NB4 (cell line): ENCODE measurements around the gene TM4SF18.
"Not testable (repeated sequence)": the region's sequence is repeated elsewhere in the genome, so short reads cannot be mapped to it uniquely, and the experiment has no call there.

Experiments used
- DNase-seq: peaks from one replicate; pipeline ENCODE4 v3.0.0; 2010; ENCODE audit warnings: low read depth
- H3K4me3 ChIP-seq: one replicate; pipeline ENCODE4 v1.5.1; 2011; ENCODE audit warnings: mild to moderate bottlenecking, low read depth, low read length, moderate library complexity
- MYC ChIP-seq: IDR thresholded peaks from 2 replicates; pipeline ENCODE4 v1.6.1; 2011; ENCODE audit warnings: low read depth, low read length
- POLR2A ChIP-seq: IDR thresholded peaks from 2 replicates; pipeline ENCODE4 v1.6.1; 2011; ENCODE audit warnings: mild to moderate bottlenecking; ENCODE audit not compliant: insufficient read length; ENCODE audit errors: extremely low read depth
- TF ChIP-seq, protein P1 (sequence below): IDR thresholded peaks from 2 replicates; pipeline ENCODE4 v1.6.1; 2011; ENCODE audit warnings: low read depth, low read length
- TF ChIP-seq, protein P2 (sequence below): IDR thresholded peaks from one replicate; pipeline ENCODE4 v1.5.1; 2012; ENCODE audit warnings: low read depth, low read length

The TM4SF18 gene, protein sequence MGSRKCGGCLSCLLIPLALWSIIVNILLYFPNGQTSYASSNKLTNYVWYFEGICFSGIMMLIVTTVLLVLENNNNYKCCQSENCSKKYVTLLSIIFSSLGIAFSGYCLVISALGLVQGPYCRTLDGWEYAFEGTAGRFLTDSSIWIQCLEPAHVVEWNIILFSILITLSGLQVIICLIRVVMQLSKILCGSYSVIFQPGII

DNA sequence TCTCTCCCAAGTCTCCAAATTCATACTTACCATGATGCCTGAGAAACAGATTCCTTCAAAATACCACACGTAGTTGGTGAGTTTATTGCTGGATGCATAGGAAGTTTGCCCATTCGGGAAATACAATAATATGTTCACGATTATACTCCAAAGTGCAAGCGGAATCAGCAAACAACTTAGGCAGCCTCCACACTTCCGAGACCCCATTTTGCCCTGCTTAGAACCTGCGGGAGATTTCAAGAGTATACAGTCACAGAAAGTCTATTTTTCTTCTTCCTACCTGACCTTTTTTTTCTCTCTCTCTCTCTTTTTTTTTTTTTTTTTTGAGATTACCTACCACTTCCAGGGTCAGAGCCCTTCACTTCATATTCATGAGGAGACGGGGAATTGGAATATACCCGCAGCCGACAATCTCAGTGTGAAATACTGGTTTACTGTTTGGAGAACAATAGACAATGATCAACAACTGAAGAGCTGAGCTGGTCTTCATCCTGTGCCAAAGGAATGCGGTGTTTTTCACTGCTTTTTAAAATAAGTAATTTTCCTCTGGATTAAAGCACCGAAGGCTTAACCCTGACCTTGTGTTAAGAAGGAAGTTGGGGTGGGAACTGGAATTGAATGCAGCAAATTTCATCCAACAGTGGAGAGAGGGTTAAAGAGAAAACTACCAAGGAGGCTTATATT, at the start of gene TM4SF18:
Gene TM4SF18 (minus strand): TSS at position 461 of the 684 bp plus-strand sequence. CDS start 254 bp downstream, at position 207.
- H3K4me3 ChIP-seq = no peak within 1 kb of the TSS
- no peak for DNase-seq
- TF ChIP-seq POLR2A = no peak
- TF ChIP-seq MYC = no peak
- TF ChIP-seq, protein P1, sequence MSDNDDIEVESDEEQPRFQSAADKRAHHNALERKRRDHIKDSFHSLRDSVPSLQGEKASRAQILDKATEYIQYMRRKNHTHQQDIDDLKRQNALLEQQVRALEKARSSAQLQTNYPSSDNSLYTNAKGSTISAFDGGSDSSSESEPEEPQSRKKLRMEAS = no peak
- TF ChIP-seq, protein P2, sequence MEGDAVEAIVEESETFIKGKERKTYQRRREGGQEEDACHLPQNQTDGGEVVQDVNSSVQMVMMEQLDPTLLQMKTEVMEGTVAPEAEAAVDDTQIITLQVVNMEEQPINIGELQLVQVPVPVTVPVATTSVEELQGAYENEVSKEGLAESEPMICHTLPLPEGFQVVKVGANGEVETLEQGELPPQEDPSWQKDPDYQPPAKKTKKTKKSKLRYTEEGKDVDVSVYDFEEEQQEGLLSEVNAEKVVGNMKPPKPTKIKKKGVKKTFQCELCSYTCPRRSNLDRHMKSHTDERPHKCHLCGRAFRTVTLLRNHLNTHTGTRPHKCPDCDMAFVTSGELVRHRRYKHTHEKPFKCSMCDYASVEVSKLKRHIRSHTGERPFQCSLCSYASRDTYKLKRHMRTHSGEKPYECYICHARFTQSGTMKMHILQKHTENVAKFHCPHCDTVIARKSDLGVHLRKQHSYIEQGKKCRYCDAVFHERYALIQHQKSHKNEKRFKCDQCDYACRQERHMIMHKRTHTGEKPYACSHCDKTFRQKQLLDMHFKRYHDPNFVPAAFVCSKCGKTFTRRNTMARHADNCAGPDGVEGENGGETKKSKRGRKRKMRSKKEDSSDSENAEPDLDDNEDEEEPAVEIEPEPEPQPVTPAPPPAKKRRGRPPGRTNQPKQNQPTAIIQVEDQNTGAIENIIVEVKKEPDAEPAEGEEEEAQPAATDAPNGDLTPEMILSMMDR = no peak

DNA sequence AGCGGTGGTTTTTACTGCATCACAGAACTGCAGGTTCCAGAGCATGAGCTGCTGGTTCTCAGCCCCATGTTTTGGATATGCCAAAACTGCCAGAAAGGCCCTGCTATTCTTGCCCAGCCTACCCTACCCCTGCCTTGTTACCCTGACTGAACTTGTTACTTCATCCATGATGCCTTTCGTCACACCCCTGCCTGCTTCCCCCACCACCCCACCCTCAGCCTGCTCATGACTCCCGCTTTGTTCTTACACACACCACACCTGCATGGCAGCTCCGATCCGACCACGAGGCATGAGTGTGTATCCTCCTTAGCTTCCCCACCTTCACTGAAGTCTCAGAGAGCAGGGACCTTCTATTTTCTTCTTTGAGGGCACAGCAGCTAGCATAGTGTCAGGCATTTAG, 49.1 kb upstream of the TM4SF18 start:
- no peak for TF ChIP-seq MYC
- TF ChIP-seq, protein P1 = no peak
- TF ChIP-seq POLR2A = no peak
- H3K4me3 ChIP-seq = no peak overlapping the region
- no peak for DNase-seq

DNA sequence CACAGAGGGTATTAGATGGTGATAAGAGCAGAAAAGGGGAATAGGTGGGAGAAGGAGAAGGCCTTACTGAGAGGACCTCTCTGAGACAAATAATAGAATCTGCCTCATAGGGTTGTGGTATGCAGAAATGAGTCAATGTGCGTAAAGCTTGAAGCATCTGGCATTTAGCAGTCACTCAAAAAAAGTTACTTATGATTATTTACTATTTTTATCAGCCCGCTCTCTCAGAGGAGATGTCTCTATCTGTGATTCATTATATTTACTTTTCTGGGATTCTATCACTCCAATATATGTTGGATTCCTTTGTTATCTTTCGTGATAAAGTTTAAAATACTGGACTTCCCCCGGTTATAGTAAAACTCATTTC, 48.6 kb upstream of the TM4SF18 start:
- H3K4me3 ChIP-seq = no peak overlapping the region
- TF ChIP-seq, protein P1 = no peak
- TF ChIP-seq MYC = no peak
- TF ChIP-seq POLR2A = no peak
- TF ChIP-seq, protein P2 = no peak
- no peak for DNase-seq

DNA sequence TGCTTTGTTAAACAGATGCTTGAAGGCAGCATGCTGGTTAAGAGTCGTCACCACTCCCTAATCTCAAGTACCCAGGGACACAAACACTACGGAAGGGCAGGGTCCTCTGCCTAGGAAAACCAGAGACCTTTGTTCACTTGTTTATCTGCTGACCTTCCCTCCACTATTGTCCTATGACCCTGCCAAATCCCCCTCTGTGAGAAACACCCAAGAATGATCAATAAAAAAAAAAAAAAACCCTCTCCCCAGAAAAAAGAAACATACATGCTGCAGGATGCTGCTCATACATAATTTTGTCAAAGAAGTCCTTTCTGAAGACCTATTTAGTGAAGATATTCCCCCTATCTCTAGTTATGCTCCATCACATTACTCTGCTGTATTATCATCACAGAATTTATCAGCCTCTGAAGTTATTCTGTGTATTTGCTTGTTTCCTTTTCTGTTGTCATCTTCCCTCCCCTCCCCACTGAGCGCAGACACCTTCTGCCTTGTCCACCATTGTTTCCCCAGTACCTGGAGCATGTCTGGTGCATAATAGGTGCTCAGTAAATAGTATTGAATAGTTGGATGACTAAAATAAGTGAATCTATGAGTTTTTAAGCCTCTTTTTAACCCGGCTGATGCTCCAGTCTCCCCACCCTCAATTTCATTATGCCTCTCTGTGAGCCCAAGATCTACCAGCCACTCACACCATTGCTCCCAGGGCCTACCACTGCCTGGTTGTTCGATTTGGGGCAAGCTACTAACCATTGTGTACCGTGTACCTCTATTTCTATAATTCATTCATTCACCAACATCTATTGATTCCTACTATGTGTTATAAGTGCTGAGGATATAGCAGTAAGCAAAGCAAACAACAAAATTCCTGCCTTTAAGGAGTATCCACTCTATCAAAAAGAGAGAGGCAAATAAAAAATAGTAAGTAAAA, 48.0 kb upstream of the TM4SF18 start:
- no peak for TF ChIP-seq POLR2A
- TF ChIP-seq, protein P2 = no peak
- TF ChIP-seq, protein P1 = no peak
- TF ChIP-seq MYC = no peak
- no peak overlapping the region for H3K4me3 ChIP-seq
- DNase-seq = no peak

DNA sequence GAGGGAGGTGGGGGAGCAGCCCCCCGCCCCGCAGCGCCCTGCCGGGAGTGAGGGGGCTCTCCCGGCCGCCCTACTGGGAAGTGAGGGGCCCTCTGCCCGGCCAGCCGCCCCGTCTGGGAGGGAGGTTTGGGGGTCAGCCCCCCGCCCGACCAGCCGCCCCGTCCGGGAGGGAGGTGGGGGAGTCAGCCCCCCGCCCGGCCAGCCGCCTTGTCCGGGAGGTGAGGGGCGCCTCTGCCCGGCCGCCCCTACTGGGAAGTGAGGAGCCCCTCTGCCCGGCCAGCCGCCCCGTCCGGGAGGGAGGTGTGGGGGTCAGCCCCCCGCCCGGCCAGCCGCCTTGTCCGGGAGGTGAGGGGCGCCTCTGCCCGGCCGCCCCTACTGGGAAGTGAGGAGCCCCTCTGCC, 46.8 kb upstream of the TM4SF18 start:
- H3K4me3 ChIP-seq, DNase-seq: not testable (repeated sequence)

DNA sequence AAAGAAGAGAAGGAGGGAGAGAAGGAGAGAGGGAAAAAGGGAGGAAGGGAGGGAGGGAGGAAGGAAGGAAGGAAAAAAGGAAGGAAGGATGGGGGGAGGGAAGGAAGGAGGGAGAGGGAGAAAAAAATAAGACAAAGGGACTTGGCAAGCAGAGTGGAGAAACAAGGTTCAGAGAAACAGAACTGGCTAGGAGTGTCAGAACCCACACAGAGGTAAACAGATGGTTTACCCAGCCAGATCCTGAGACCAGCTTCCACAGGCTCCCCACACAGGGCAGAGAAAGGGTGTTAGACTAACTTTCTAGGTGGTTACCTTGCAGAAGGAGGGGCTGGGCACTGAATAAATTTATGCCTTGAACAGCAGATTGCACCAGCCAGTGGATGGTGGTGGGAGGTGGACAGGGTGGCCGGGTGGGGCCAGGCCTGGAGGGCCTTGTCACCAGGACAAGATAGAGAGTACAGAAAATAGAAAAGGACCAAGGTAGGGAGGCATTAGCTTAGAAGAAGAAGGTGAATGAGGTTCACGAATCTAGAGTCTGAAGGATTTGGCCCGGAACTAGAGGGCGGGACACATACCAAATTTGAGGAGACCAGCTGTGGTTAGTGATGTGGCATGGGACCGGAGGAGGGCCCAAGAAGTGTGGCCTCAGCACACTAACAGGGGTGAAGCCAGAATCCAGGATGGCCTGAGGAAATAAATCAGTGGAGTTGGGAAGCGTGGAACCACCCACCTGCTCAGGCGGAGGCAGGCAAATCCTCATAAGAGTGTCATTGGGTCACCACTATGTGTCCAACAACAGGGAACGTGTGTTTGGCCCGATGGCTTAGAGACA, 45.3 kb upstream of the TM4SF18 start:
- DNase-seq = no peak
- TF ChIP-seq MYC = no peak
- TF ChIP-seq, protein P1 = no peak
- no peak for TF ChIP-seq POLR2A
- TF ChIP-seq, protein P2 = no peak
- no peak overlapping the region for H3K4me3 ChIP-seq
